GM21825 (cell line): ENCODE data around the gene DENND4B.
A peak's percentile ranks its signal among the peaks of the same experiment; 100 is the strongest.
"Not testable (repeated sequence)": the region's sequence is repeated elsewhere in the genome, so short reads cannot be mapped to it uniquely, and the experiment has no call there.

ENCODE experiments used
- ATAC-seq: cut with Tn5 transposase; IDR thresholded peaks from one replicate; pipeline ENCODE4 v1.9.1; 2021; ENCODE audit warnings: mild to moderate bottlenecking, moderate library complexity; ENCODE audit not compliant: unreplicated experiment

Gene DENND4B, protein sequence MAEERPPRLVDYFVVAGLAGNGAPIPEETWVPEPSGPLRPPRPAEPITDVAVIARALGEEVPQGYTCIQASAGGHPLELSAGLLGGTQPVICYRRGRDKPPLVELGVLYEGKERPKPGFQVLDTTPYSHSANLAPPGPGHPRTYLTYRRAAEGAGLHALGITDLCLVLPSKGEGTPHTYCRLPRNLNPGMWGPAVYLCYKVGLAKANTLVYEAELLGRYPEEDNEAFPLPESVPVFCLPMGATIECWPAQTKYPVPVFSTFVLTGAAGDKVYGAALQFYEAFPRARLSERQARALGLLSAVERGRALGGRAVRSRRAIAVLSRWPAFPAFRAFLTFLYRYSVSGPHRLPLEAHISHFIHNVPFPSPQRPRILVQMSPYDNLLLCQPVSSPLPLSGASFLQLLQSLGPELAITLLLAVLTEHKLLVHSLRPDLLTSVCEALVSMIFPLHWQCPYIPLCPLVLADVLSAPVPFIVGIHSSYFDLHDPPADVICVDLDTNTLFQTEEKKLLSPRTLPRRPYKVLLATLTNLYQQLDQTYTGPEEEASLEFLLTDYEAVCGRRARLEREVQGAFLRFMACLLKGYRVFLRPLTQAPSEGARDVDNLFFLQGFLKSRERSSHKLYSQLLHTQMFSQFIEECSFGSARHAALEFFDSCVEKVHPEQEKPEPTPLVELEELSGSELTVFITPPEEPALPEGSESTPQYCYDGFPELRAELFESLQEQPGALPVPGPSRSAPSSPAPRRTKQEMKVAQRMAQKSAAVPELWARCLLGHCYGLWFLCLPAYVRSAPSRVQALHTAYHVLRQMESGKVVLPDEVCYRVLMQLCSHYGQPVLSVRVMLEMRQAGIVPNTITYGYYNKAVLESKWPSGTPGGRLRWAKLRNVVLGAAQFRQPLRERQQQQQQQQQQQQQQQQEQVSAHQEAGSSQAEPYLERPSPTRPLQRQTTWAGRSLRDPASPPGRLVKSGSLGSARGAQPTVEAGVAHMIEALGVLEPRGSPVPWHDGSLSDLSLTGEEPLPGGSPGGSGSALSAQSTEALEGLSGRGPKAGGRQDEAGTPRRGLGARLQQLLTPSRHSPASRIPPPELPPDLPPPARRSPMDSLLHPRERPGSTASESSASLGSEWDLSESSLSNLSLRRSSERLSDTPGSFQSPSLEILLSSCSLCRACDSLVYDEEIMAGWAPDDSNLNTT (N-terminal part only)

DNA sequence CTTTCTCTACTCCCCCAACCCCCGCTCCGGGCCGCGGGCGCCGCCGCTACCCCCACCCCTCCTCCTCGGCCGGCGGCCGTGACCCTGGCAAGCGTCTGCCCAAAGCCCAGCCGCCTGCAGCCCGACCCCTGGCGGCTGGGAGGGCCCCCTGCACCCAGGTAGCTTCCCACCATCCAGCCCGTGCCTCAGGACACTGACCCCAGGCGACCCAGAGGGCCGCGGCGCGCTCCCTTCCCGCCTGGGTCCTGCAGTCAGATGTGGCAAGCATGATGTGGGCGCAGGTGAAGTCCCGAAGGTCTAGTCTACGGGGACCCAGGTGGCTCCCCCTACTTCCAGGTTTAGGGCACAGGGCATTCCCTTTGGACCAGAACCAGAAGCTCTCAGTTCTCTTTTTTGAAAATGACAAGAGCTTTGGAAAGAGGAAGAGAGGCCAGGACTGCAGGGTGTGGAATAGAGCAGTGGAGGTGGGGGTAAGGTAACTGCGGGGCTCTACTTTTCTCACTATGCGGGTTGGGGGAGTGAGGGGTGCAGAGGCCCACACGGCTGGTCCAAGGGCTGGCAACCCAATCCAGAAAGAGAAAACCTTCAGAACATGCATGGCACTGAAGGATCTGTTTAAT lies at the start of gene DENND4B:
Gene DENND4B (minus strand): TSS at position 97 of the 620 bp plus-strand sequence. CDS start 2,344 bp downstream, outside the sequence.
- peak; percentile 54 for ATAC-seq

GRCh38 chr1:153995640-153996039 lies 49.1 kb upstream of the DENND4B start:
- ATAC-seq = no peak

- ATAC-seq = no peak
Observed at GRCh38 chr1:153995202-153995601, 48.7 kb upstream of the DENND4B start.

DNA sequence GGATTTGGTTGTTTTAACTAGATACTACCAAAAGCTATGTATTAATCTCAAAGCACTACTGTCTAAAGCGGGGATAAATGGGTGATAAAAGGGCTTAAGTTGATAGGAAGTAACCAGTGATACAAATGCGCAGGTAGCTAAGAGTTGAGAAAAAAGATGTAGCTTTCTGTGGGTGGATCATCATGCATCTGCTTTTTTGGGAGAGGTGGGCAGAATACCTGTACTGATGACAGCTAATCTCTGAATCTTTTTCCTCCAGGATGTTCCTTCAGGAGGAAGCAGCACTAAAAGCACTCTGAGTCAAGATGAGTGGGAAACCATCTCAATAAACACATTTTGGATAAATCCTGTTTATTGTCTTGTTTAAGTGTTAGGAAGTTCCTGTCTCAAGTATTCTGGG lies 45.3 kb upstream of the DENND4B start:
- no peak for ATAC-seq

DNA sequence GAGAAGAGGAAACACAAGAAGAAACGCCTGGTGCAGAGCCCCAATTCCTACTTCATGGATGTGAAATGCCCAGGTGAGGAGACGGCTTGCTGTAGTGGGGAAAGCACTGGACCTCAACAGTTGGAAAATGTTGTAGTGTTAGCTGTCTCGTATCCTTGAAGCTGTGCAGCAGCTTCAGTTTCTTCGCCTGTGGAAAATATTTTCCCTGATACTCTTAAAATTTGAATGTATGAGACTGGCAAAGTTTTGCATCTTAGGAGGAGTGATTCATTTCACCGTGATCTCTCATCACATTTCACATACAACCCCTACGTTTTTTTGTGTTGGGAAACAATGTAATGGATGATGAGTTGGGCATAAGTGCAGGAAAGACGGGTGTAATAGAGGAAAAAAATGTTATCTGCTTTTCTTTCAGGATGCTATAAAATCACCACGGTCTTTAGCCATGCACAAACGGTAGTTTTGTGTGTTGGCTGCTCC lies 44.7 kb upstream of the DENND4B start:
- no peak for ATAC-seq

DNA sequence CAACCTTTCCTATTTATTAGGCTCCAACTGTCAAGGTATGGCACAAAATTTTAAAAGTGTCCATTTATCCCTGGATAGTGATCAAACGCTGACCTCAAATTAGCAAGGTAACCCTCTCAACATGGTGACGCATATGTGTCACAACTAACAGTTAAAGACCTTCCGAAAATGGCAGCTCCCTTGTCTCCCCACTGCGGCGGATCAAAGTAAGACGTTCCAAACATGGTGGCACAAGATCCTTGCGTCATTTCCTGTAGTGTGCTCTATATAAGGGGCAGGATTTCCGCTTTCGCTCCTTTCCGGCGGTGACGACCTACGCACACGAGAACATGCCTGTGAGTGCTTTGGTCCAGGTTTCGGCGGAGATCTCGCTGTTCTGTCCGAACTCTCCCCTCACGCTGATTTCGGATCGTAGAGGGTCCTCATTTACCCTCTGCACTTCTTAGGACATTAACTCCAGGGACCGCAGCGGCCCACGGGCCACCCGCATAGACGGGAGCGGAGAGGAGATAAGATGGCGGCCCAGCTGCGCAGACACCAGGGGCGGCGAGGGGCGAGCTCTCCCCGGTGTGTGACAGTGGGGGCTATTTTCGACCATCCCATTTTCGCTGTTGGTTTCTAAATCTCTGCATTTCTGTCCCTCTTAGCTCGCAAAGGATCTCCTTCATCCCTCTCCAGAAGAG lies 44.1 kb upstream of the DENND4B start, which contains the start of gene RPS27:
Gene RPS27 (plus strand): TSS at position 295 of the 683 bp plus-strand sequence. CDS start 35 bp downstream, at position 330.
- peak; percentile 75 for ATAC-seq

- no peak for ATAC-seq
Observed at GRCh38 chr1:153987621-153988020, 41.1 kb upstream of the DENND4B start.

DNA sequence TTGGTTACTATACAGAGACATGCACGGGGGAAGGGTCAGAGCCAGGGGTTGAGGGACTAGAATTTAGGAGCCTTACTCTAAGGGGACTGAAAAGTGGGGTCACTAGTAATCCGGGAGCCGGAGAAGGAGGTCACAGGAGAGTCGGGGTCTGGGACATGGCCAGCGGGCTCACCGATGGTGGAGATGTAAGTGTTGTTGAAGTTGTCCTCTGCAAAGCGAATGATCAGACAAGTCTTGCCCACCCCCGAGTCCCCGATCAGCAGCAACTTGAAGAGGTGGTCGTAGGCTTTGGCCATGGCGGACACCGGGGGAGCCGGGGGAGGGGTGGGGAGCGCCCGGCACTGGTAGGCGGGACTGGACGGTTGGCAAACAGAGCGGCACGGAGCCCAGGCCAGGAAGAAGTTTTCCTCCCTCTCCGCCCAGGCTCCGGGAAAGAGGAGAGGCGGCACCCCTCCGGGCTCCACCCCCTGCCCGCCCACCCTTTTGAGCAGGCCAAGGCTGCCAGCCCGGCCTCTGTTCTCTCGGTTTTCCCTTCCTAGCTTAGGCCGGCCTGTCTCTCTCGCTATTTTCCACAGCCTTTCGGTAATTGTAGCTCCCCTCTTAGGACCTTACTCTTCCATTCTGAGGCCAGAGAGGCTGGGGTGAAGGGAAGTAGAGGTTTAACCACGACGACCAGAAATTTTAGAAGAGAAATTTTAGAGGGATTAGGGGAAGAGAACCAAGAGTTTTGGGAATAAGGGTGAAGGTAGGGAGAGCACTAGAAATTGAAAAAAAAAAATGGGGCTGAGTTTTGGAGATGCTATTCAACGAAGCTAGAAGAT lies 39.6 kb upstream of the DENND4B start, which contains the start of gene RAB13:
Gene RAB13 (minus strand): TSS at position 399 of the 821 bp plus-strand sequence. CDS start 103 bp downstream, at position 296.
- ATAC-seq = no peak

DNA sequence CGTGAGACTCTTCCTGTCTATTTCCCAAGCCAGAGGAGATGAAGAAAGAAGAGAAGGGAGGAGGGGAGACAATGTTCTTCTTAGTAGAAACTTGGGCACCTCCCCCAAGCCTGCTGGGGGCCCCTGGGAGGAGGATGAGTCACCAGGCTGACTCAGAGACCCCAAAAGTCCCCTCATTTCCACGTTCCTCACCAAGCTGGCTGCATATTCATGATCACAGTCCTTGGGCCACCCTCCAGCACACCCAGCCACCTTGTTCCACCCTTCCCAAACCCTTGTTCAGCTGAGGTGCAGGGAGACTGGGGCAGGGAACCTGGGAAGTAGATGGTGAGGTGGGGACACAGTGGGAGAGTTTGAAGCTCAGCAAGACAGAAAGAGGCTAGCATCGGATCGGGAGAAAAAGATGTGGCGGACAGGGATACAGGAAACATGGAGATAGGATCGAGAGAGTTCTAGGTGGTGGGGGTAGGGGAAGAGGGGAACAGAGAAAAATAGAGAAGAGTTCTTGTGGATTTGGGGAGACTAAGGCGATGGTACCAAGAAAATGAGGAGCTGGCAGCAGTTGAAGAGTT lies 38.9 kb upstream of the DENND4B start:
- no peak for ATAC-seq

DNA sequence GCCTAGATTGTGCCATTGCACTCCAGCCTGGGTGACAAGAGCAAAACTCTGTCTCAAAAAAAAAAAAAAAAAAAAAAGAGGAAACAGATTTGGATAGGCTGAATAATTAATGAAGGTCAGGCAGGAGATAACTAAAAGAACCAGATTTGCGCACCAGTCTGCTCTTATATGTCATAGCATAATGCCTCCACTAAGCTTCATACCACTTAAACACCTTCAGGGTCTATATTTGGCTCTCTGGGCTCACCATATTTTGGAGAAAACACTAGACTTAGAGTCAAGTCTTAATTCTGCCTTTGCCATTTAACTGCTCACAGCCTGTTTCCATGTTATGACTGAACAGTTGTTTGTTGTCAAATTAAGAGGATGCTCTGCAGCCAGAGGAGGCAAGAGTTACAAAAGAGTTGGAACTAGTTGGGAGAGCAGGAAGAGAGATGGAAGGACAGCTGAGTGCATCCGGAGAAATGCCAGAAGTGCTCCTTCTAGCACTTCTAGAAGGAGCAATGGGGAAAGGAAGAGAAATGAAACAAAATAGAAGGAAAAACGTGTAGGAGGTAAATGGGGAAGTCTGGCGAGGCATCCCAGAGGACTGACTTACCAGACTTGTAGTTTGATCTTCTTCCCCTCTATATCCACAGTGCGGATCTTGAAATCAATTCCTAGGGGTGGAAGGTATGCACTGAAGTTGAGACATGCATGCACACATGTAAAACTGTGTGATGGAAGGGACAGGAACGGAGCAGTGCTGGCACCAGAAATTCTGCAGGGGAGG lies 37.8 kb upstream of the DENND4B start:
- no peak for ATAC-seq

DNA sequence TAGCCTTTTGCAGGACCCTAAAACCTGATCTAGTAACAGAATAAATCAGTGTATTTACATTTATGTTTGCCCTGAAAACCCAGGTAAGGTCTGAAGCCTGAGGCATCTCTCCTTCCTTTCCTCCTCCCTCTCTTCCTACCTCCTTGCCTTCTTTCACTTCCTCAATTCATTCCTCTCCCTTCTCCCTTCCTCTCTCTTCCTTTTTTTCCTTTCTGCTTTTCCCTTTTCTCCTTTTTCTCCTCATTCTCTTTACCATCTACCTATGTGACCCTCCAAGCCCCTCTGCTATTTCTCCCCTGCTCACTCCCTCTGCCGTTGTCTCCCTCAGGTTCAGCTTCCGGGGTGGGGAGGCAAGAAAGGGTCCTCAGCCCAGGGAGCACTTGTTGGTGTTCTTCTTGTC lies 35.2 kb upstream of the DENND4B start:
- not testable (repeated sequence) for ATAC-seq

DNA sequence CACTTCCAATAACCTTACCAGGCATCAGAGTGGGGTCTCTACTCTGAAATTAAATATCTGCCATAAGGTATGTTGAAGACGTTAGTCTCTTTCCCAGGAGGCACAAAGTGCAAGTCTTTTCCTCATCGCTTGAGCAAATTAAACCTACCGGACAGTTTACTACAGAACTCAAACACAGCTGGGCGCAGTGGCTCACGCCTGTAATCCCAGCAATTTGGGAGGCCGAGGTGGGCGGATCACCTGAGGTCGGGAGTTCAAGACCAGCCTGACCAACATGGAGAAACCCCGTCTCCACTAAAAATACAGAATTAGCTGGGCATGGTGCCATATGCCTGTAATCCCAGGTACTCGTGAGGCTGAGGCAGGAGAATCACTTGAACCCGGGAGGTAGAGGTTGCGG lies 32.6 kb upstream of the DENND4B start:
- ATAC-seq = not testable (repeated sequence)

DNA sequence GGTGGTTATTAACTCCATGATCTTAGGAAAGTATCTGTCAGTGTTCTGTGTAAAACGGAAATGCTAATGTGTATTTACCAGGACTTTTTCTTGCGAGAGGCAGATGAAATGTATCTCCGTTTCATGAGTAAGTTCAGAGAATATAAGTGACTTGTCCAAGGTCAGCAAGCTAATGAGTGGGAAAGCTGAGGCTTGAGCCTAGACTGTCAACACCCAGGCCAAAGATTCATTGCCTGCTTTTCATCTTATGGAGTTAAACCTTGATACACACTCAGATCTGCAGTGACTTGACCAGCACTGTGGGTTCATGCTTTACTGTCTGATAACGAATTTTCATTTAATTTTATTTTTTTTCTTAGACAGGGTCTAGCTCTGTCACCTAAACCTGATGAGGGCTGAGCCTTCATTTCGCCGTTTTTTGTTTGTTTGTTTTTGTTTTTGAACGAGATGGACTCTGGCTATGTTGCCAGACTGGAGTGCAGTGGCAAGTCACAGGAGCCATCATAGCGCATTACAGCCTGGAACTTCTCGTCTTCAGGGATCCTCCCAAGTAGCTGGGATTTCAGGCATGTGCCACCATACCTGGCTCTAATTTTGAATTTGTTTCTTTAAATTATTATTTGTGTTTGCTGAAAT lies 31.9 kb upstream of the DENND4B start:
- ATAC-seq = no peak

DNA sequence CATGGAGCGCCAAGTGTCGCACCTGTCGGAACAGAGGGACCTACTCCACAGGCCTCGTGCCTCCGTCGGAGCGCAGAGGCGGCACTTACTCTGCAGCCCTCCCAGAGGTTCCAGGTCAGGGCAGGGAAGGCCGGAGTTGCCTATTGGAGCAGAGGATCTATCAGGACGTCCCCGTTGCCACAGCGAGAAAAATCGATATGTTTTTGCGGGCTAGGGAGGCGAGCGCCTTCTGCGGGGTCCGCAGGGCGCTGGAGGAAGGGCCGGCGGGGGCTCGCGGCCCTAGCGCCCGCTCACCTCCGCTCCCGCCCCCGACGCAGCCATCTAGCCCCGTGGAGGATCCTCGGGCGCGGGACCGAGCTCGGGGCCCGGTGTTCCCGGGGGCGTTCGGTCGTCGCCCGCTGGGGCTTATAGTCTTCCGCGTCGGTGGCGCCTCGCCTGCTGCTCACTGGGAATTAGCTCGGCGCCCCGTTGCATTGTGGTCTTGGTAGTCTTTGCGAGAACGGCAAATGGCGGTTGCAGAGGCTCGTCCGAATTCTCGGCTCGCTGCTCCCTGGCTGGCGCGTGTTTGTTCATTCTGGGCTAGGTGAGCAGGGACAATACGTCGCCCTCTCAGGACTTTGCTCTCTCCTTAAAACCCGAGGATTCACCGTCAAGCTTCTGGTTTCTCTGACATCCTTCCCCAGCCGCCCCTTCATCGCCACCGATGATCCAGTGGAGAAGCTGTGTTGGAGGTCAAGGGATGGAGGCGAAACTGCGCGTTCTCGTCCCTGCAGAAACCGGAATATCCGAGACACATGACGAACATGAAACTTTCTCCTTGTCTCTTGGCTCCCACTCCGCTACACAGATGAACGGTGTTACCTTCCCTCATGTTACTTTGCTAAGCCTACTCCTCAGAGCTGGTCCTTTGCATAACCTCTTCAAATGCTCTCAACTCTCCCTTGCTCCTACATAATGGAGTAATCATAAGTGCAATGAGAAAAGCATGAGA lies 31.0 kb upstream of the DENND4B start, which contains the start of gene JTB:
Gene JTB (minus strand): TSS at position 425 of the 991 bp plus-strand sequence. CDS start 422 bp downstream, at position 3.
- peak; percentile 66 for ATAC-seq

DNA sequence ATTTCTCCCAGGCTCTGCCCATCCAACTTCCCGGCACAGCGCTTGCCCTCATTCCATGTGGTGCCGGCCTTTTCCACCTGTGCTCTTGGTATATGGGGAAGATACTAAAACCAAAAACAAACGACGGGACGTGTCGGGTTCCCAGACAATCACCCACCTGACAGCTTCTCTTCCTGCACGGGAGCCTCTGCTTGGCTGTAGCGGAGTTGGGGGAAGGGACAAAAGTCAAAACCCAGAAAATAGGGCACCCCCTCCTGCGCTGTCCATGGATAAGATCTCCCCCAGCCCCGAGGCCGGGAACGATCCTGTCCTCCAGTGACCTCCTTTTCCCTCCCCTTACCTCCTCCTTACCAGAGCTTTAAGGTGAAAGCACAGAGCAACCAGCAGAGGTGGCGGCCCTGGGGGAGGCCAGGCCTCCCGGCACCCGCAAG lies 30.3 kb upstream of the DENND4B start:
- ATAC-seq = no peak

- no peak for ATAC-seq
Observed at GRCh38 chr1:153973525-153973924, 27.0 kb upstream of the DENND4B start.
